HUES48 (cell line): ENCODE measurements around the gene FBXO21.
"Not testable (repeated sequence)": the region's sequence is repeated elsewhere in the genome, so short reads cannot be mapped to it uniquely, and the experiment has no call there.

Experiments used
- H3K27ac ChIP-seq: one replicate; pipeline ENCODE4 v1.7.0; 2013; ENCODE audit warnings: low read depth, low read length, inconsistent platforms
- H3K27me3 ChIP-seq: 2 replicates; pipeline ENCODE4 v1.6.1; 2013; ENCODE audit warnings: mild to moderate bottlenecking, low read length; ENCODE audit not compliant: control insufficient read depth, insufficient read depth
- H3K36me3 ChIP-seq: 2 replicates; pipeline ENCODE4 v1.6.1; 2013; ENCODE audit warnings: low read length; ENCODE audit not compliant: control insufficient read depth, insufficient read depth
- H3K4me1 ChIP-seq: 2 replicates; pipeline ENCODE4 v1.6.1; 2013; ENCODE audit warnings: mild to moderate bottlenecking, low read length; ENCODE audit not compliant: control insufficient read depth, insufficient read depth
- H3K4me3 ChIP-seq: 2 replicates; pipeline ENCODE4 v1.5.1; 2013; ENCODE audit warnings: mild to moderate bottlenecking, low read depth, low read length
- H3K9ac ChIP-seq: 2 replicates; pipeline ENCODE4 v1.6.1; 2013; ENCODE audit warnings: mild to moderate bottlenecking, low read depth, low read length, moderate library complexity
- H3K9me3 ChIP-seq: 2 replicates; pipeline ENCODE4 v1.6.1; 2013; ENCODE audit warnings: low read length; ENCODE audit not compliant: control insufficient read depth, insufficient read depth

Gene FBXO21

DNA sequence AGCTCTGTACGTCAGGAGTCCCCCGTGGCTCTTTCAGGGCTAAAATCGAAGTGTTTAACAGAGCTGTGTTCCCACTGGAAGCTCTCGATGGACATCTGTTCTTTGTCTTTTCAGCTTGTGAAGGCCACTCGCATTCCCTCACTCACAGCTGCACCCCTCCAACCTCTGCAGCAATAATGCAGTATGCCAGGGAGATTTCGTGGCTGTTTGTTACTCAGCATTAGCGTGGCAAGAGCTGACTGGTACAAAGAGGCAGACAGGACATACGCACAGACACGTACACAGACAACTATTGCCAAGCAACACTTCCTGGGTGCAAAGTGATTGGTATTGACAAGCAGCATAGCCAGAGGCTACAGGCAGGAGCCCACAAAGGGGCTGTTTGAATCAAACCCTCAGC is 11.8 kb upstream of the FBXO21 start:
- Histone ChIP-seq H3K36me3 (no peaks in the 10 kb centered on the region), H3K4me3 (no peak overlapping the region), H3K9me3 (no peaks in the 10 kb centered on the region), H3K4me1 (no peaks in the 10 kb centered on the region), H3K27me3 (no peaks in the 10 kb centered on the region), H3K9ac (no peak overlapping the region), H3K27ac (no peak overlapping the region)

DNA sequence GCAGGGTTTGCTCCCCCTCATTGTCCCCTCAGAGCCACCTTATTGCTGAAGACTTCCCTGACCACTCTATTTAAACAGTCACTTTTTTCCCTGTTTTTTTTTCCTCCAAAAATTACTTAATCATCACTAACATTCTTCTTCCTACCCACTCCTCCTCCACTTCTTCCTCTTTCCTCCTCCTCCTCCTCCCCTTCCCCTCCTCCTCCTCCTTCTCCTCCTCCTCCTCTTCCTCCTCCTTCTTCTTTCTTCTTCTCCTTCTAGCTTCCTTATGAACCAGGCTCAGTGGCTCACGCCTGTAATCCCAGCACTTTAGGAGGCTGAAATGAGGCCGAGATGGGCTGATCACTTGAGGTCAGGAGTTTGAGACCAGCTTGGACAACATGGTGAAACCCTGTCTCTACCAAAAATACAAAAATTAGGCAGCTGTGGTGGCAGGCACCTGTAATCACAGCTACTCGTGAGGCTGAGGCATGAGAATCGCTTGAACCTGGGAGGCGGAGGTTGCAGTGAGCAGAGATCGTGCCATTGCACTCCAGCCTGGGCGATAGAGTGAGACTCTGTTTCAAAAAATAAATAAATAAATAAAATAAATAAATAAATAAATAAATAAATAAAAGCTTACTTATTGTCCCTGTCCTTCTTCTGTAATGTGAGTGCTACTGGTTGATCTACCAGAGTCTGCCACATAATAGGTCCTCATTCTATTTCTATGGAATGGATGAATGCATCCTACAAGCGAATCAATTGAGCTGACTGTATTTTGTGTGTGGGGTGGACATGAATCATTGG is 9.9 kb upstream of the FBXO21 start:
- not testable (repeated sequence) for H3K9ac ChIP-seq, H3K36me3 ChIP-seq

DNA sequence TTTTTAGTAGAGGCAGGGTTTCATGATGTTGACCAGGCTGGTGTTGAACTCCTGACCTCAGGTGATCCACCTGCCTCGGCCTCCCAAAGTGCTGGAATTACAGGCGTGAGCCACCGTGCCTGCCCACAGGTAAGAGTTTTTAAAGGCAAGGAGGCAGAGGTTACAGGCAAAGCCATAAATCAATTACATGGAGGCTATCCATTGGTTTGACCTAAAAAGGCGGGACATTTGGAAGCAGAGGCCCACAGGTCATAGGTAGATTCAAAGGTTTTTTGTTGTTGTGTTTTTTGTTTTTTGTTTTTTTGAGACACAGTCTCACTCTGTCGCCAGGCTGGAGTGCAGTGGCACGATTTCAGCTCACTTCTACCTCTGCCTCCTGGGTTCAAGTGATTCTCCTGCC is 6.1 kb upstream of the FBXO21 start:
- not testable (repeated sequence) for H3K4me1 ChIP-seq, H3K36me3 ChIP-seq, H3K4me3 ChIP-seq, H3K9ac ChIP-seq, H3K27me3 ChIP-seq, H3K27ac ChIP-seq, H3K9me3 ChIP-seq

More for the DNA sequence above, 9.9 kb upstream of the FBXO21 start:
- H3K27me3 ChIP-seq, H3K9me3 ChIP-seq, H3K4me3 ChIP-seq, H3K4me1 ChIP-seq, H3K27ac ChIP-seq: not testable (repeated sequence)

DNA sequence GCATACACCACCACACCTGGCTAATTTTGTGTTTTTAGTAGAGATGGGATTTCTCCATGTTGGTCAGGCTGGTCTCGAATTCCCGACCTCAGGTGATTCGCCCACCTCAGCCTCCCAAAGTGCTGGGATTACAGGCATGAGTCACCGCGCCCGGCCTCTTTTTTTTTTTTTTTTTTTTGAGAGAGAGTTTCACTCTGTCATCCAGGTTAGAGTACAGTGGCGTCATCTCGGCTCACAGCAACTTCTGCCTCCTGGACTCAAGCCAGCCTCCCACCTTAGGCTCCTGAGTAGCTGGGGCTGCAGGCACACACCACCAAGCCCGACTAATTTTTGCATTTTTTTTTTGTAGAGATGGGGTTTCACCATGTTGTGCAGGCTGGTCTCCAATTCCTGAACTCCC is 4.8 kb upstream of the FBXO21 start:
- not testable (repeated sequence) for H3K4me3 ChIP-seq, H3K4me1 ChIP-seq, H3K36me3 ChIP-seq

DNA sequence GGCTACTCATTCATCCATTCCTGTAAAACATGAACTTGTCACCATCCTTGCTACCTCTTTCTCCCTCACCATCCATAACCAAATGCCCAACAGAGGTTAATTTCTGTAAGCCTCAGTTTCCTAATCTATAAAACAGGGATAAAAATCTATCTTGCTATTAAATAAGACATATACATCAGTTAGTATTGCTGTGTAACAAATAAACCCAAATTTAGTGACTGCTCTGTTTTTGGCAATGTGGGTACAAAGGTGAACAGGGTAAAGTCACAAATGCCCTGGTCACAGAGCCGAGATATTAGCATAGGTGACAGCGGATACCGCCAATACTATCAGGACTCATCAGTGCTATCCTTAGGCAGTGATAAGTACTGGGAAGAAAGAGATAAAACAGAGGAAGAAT is 3.6 kb upstream of the FBXO21 start:
- Histone ChIP-seq H3K9ac (no peak overlapping the region), H3K9me3 (no peaks in the 10 kb centered on the region), H3K4me3 (no peak overlapping the region), H3K36me3 (no peaks in the 10 kb centered on the region; the same call in 1 of the 2 replicates), H3K4me1 (peaks cover 6% of the 10 kb centered on the region; the same call in 1 of the 2 replicates), H3K27me3 (peaks cover 3% of the 10 kb centered on the region; the same call in 1 of the 2 replicates), H3K27ac (no peak overlapping the region)

More for the DNA sequence above, 4.8 kb upstream of the FBXO21 start:
- H3K27ac ChIP-seq, H3K9ac ChIP-seq, H3K9me3 ChIP-seq, H3K27me3 ChIP-seq: not testable (repeated sequence)

DNA sequence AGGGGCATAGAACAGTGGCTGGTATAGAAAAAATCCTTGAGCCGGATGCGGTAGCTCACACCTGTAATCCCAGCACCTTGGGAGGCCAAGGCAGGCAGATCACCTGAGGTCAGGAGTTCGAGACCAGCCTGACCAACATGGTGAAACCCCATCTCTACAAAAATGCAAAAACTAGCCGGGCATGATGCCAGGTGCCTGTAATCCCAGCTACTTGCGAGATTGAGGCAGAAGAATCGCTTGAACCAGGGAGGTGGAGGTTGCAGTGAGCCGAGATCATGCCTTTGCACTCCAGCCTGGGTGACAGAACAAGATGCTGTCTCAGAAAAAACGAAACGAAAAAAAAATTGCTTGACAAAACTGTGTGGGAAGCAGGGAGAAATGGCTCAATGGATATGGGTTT is 2.3 kb upstream of the FBXO21 start:
- not testable (repeated sequence) for H3K4me3 ChIP-seq, H3K36me3 ChIP-seq, H3K27me3 ChIP-seq, H3K9ac ChIP-seq, H3K27ac ChIP-seq, H3K9me3 ChIP-seq, H3K4me1 ChIP-seq

DNA sequence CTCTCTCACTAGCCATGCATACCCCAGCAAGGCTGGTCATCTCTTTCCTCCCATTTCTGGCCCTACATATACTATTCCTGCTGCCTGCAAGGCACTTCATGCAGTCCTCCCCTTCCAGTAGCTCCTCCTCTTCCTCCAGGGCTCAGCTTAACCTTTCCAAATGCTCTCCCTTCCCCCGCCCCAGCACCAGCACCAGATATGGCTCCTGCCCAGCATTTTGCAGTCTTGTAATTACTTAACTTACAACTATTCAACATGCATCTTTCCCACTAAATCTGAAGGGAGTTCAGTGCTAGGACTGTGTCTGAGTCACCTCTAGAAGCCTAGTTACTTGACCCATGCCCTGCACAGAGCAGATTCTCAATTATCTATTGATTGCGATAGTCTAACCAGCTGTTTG is 1.8 kb upstream of the FBXO21 start:
- Histone ChIP-seq H3K9me3 (no peaks in the 10 kb centered on the region), H3K27me3 (peaks cover 3% of the 10 kb centered on the region; the same call in 1 of the 2 replicates), H3K36me3 (peaks cover 10% of the 10 kb centered on the region), H3K4me3 (no peak overlapping the region), H3K27ac (no peak overlapping the region), H3K9ac (no peak overlapping the region), H3K4me1 (peaks cover 6% of the 10 kb centered on the region; the same call in 1 of the 2 replicates)

DNA sequence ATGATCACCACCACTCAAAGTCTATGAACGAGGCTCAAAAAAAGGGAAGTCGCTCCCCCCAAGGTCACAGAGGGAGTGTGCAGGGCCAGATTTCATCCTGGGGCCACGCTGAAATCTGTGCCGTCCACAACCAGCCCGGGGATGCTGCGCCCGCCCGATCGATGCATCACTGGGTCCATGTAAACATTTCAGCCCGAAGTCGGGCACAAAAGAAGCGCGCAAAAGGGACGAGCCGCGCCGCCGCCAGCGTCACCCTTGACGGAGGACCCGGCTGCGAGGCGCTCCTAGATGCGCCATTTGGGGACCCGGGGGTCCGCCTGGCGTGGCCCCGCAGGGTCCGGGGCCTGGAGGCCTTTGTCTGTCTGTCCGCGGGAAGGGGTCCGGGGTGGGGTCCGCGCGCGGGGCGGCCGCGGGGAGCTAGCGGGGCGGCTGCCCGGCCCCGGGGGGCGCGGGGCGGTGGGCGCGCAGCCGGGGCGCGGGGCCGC is 503 bp downstream of the FBXO21 start:
- peaks cover 3% of the 10 kb centered on the region; the same call in 1 of the 2 replicates for H3K27me3 ChIP-seq
- H3K9ac ChIP-seq = peak overlapping the region; percentile 92
- no peaks in the 10 kb centered on the region for H3K9me3 ChIP-seq
- H3K27ac ChIP-seq = peak overlapping the region; percentile 70
- H3K36me3 ChIP-seq = peaks cover 30% of the 10 kb centered on the region
- peak overlapping the region; percentile 99 for H3K4me3 ChIP-seq
- H3K4me1 ChIP-seq = peaks cover 6% of the 10 kb centered on the region; the same call in 1 of the 2 replicates

DNA sequence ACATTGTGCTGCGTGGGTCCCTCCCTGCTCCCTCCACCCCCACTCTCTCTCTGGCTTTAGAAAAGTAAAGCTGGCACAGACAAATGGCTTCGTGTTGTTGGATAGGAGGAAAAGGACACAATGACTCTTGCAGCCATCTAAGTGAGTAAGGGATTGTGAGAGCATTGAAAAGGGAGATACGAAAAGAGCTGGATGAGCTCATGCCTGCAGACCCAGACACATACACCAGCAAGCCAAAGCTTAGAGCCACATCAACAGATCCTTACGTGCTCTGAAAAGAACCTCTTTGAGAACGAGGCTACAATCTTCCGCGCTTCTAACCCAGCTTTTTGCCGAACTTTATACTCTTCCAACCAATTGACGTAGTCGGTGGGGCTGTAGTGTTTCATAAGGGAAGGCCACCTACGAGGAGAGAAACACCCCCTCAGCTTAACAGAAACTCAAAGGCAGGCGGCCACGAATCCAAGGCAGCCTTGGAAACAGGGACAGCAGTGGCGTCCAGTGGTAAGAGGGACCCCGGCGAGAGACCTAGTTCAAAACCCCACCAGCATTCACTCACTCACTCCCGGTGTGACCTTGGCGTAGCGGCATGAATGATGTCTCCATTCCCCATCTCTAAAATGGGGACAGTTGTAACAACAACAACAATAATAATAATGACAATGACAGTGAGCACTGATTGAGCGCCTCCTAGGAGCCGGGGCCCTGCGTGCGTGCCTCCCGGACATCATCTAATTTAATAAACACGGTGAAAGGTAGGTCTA is 1.1 kb downstream of the FBXO21 start:
- peak overlapping the region; percentile 37 for H3K9ac ChIP-seq
- H3K9me3 ChIP-seq = no peaks in the 10 kb centered on the region
- peaks cover 36% of the 10 kb centered on the region for H3K36me3 ChIP-seq
- peaks cover 3% of the 10 kb centered on the region; the same call in 1 of the 2 replicates for H3K27me3 ChIP-seq
- peaks cover 6% of the 10 kb centered on the region; the same call in 1 of the 2 replicates for H3K4me1 ChIP-seq
- peak overlapping the region; percentile 50 for H3K27ac ChIP-seq
- H3K4me3 ChIP-seq = peak overlapping the region; percentile 99

DNA sequence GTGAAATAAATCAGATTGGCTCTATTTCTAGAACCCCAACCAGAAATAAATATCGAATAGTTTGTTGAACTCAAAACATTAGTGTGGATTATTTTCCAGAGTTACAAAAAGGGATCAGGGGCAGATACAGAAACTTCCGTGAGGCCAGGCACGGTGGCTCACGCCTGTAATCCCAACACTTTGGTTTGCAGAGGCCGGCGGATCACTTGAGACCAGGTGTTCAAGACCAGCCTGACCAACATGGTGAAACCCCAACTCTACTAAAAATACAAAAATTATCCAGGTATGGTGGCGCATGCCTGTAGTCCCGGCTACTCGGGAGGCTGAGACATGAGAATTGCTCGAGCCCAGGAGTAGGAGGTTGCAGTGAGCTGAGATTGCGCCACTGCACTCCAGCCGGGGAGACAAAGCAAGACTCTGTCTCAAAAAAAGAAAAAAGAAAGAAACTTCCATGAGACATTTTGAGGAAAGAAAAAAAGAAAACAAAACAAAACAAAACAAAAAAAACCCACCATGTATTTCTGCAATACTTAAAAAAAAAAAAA is 2.1 kb downstream of the FBXO21 start:
- Histone ChIP-seq H3K9ac (no peak overlapping the region), H3K27me3 (peaks cover 3% of the 10 kb centered on the region; the same call in 1 of the 2 replicates), H3K36me3 (peaks cover 44% of the 10 kb centered on the region), H3K27ac (no peak overlapping the region), H3K4me3 (peak overlapping the region; percentile 99; the same call in 1 of the 2 replicates), H3K4me1 (peaks cover 6% of the 10 kb centered on the region; the same call in 1 of the 2 replicates), H3K9me3 (no peaks in the 10 kb centered on the region)
